Measurements from ENCODE around the gene BATF2.

Gene BATF2

GRCh38 chr11:64970731-64971151 lies 26.0 kb downstream of the BATF2 start:
- Histone ChIP-seq H3K4me3 (ENCODE audit: low read length, poor library complexity, severe bottlenecking) (no peak overlapping the region), H3K36me3 (ENCODE audit: insufficient read depth, low read length) (no peaks in the 10 kb centered on the region), H3K9me2 (replicated peaks; ENCODE audit: low read depth, low read length) (no peaks in the 10 kb centered on the region), H3K9ac (ENCODE audit: low read depth, low read length, poor library complexity, severe bottlenecking) (no peak overlapping the region), H4K20me1 (ENCODE audit: insufficient read depth, low read length, poor library complexity, severe bottlenecking) (no peaks in the 10 kb centered on the region), H3K4me2 (ENCODE audit: low read depth, low read length, poor library complexity, severe bottlenecking) (no peak overlapping the region), H3K27me3 (ENCODE audit: insufficient read depth, low read length, poor library complexity, severe bottlenecking) (no peaks in the 10 kb centered on the region), H3K9me3 (ENCODE audit: insufficient read depth, low read depth, low read length) (no peaks in the 10 kb centered on the region), H2AFZ (ENCODE audit: low read length) (no peak overlapping the region), H3F3A (ENCODE audit: low read depth) (no peaks in the 10 kb centered on the region), H3K79me2 (ENCODE audit: insufficient read depth, low read length) (no peaks in the 10 kb centered on the region), H3K4me1 (ENCODE audit: insufficient read depth, low read length, poor library complexity, severe bottlenecking) (no peaks in the 10 kb centered on the region)
- TF ChIP-seq CTCF (conservative IDR thresholded peaks at IDR 0.05; ENCODE audit: low read length) (no peak), EZH2phosphoT487 (IDR thresholded peaks at IDR 0.05; ENCODE audit: borderline replicate concordance) (no peak)

- Histone ChIP-seq H3K79me2 (ENCODE audit: insufficient read depth, low read length) (no peaks in the 10 kb centered on the region), H3F3A (ENCODE audit: low read depth) (no peaks in the 10 kb centered on the region), H2AFZ (ENCODE audit: low read length) (no peak overlapping the region), H3K4me2 (ENCODE audit: low read depth, low read length, poor library complexity, severe bottlenecking) (no peak overlapping the region), H4K20me1 (ENCODE audit: insufficient read depth, low read length, poor library complexity, severe bottlenecking) (no peaks in the 10 kb centered on the region), H3K4me3 (ENCODE audit: low read length, poor library complexity, severe bottlenecking) (no peak overlapping the region), H3K27me3 (ENCODE audit: insufficient read depth, low read length, poor library complexity, severe bottlenecking) (no peaks in the 10 kb centered on the region), H3K9me3 (ENCODE audit: insufficient read depth, low read depth, low read length) (no peaks in the 10 kb centered on the region), H3K9me2 (replicated peaks; ENCODE audit: low read depth, low read length) (no peaks in the 10 kb centered on the region), H3K36me3 (ENCODE audit: insufficient read depth, low read length) (no peaks in the 10 kb centered on the region), H3K9ac (ENCODE audit: low read depth, low read length, poor library complexity, severe bottlenecking) (no peak overlapping the region), H3K4me1 (ENCODE audit: insufficient read depth, low read length, poor library complexity, severe bottlenecking) (no peaks in the 10 kb centered on the region)
- no peak for TF ChIP-seq EZH2phosphoT487 (IDR thresholded peaks at IDR 0.05; ENCODE audit: borderline replicate concordance)
- no peak for TF ChIP-seq CTCF (conservative IDR thresholded peaks at IDR 0.05; ENCODE audit: low read length)
Measured at GRCh38 chr11:64969209-64969608, 27.6 kb downstream of the BATF2 start.

GRCh38 chr11:64967375-64967774 lies 29.4 kb downstream of the BATF2 start:
- Histone ChIP-seq H3K36me3 (ENCODE audit: insufficient read depth, low read length) (no peaks in the 10 kb centered on the region), H3K27me3 (ENCODE audit: insufficient read depth, low read length, poor library complexity, severe bottlenecking) (no peaks in the 10 kb centered on the region), H3K4me3 (ENCODE audit: low read length, poor library complexity, severe bottlenecking) (no peak overlapping the region), H3K79me2 (ENCODE audit: insufficient read depth, low read length) (no peaks in the 10 kb centered on the region), H3F3A (ENCODE audit: low read depth) (no peaks in the 10 kb centered on the region), H3K9me3 (ENCODE audit: insufficient read depth, low read depth, low read length) (no peaks in the 10 kb centered on the region), H3K9ac (ENCODE audit: low read depth, low read length, poor library complexity, severe bottlenecking) (no peak overlapping the region), H4K20me1 (ENCODE audit: insufficient read depth, low read length, poor library complexity, severe bottlenecking) (no peaks in the 10 kb centered on the region), H3K4me1 (ENCODE audit: insufficient read depth, low read length, poor library complexity, severe bottlenecking) (no peaks in the 10 kb centered on the region), H3K4me2 (ENCODE audit: low read depth, low read length, poor library complexity, severe bottlenecking) (no peak overlapping the region), H2AFZ (ENCODE audit: low read length) (no peak overlapping the region), H3K9me2 (replicated peaks; ENCODE audit: low read depth, low read length) (no peaks in the 10 kb centered on the region)
- no peak for TF ChIP-seq CTCF (conservative IDR thresholded peaks at IDR 0.05; ENCODE audit: low read length)
- no peak for TF ChIP-seq EZH2phosphoT487 (IDR thresholded peaks at IDR 0.05; ENCODE audit: borderline replicate concordance)

All from Loucy (cell line).